Measurements from ENCODE around the gene MPPE1.

The MPPE1 gene

GRCh38 chr18:11865071-11865470 lies 43.0 kb downstream of the MPPE1 start:
- no peak overlapping the region for H3K14ac ChIP-seq (ENCODE audit: low read length)
- H3K18ac ChIP-seq (ENCODE audit: low read length): no peak overlapping the region
- H3K4me2 ChIP-seq (ENCODE audit: insufficient read depth, low read length, poor library complexity, severe bottlenecking): no peak overlapping the region
- H2BK12ac ChIP-seq (ENCODE audit: low read length): no peak overlapping the region
- WGBS, 2 donors (ENCODE audit: extremely low coverage in 2 of 2, insufficient read length in 2 of 2, insufficient replicate concordance in 1 of 2): no CpG with 5 or more reads among the region's 12 CpGs
- H3K4ac ChIP-seq (ENCODE audit: low read length): no peak overlapping the region
- H3K36me3 ChIP-seq (replicated peaks in 1 of 2; ENCODE audit: control insufficient read depth in 2 of 2, insufficient read depth in 2 of 2, low read length in 2 of 2): peaks cover 0 to 19% of the 10 kb centered on the region in 2 donors
- H3K4me3 ChIP-seq (ENCODE audit: low read length in 2 of 2): peak overlapping the region in 1 of 2 donors; percentile 57
- H3K9ac ChIP-seq (ENCODE audit: low read depth, low read length, poor library complexity): no peak overlapping the region
- no peak overlapping the region for H2AFZ ChIP-seq (ENCODE audit: low read length)
- H2BK5ac ChIP-seq (ENCODE audit: low read length): no peak overlapping the region
- H2BK15ac ChIP-seq (ENCODE audit: low read length): no peak overlapping the region
- no peak overlapping the region for H3K27ac ChIP-seq (replicated peaks; ENCODE audit: low read length)
- no peaks in the 10 kb centered on the region for H3K27me3 ChIP-seq (ENCODE audit: control insufficient read depth in 3 of 3, insufficient read depth in 3 of 3, low read depth in 1 of 3, low read length in 3 of 3)
- no peak overlapping the region for H2BK120ac ChIP-seq (ENCODE audit: low read depth, low read length)
- no peak overlapping the region for H2AK5ac ChIP-seq (ENCODE audit: low read depth, low read length)
- no peaks in the 10 kb centered on the region for H3K9me3 ChIP-seq (replicated peaks in 1 of 2; ENCODE audit: control insufficient read depth in 2 of 2, insufficient read depth in 1 of 2, low read depth in 1 of 2, low read length in 2 of 2)
- H3K4me1 ChIP-seq (ENCODE audit: control insufficient read depth in 2 of 2, insufficient read depth in 1 of 2, low read depth in 1 of 2, low read length in 2 of 2): no peaks in the 10 kb centered on the region
- no peak overlapping the region for H4K8ac ChIP-seq (ENCODE audit: low read depth, low read length)
- no peaks in the 10 kb centered on the region for H3K79me1 ChIP-seq (ENCODE audit: low read depth, low read length)
- no peak overlapping the region for H4K91ac ChIP-seq (ENCODE audit: low read depth, low read length, poor library complexity)
- no peak overlapping the region for H3K23ac ChIP-seq (ENCODE audit: low read depth, low read length, poor library complexity)
- DNase-seq (ENCODE audit: low spot score): no peak

DNA sequence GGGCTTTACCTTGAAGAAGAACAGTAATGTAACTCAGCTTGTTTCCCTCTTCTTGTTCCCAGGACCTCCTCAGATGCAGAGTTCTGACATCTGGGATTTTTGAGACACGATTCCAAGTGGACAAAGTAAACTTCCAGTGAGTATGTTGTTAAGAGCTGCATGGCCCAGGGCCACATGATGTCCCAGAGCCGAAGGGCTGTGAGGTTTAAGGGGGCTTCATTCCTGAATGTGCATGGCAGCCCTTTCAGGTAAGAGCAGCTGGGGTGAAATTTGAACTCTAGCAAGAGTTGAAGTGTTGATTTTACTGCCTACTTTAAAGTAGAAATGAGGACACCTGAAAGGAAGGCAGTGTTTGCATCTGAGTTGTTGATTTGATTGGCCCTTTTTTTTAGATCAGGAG lies 43.6 kb downstream of the MPPE1 start:
- no CpG with 5 or more reads among the region's 2 CpGs for WGBS, 2 donors (ENCODE audit: extremely low coverage in 2 of 2, insufficient read length in 2 of 2, insufficient replicate concordance in 1 of 2)
- H4K8ac ChIP-seq (ENCODE audit: low read depth, low read length): no peak overlapping the region
- no peak overlapping the region for H3K4me2 ChIP-seq (ENCODE audit: insufficient read depth, low read length, poor library complexity, severe bottlenecking)
- no peak overlapping the region for H3K14ac ChIP-seq (ENCODE audit: low read length)
- H2AK5ac ChIP-seq (ENCODE audit: low read depth, low read length): no peak overlapping the region
- no peak overlapping the region for H3K18ac ChIP-seq (ENCODE audit: low read length)
- H2BK15ac ChIP-seq (ENCODE audit: low read length): no peak overlapping the region
- H3K4me3 ChIP-seq (ENCODE audit: low read length in 2 of 2): no peak overlapping the region
- no peak overlapping the region for H2BK12ac ChIP-seq (ENCODE audit: low read length)
- no peak overlapping the region for H2BK120ac ChIP-seq (ENCODE audit: low read depth, low read length)
- DNase-seq (ENCODE audit: low spot score): no peak
- no peak overlapping the region for H4K91ac ChIP-seq (ENCODE audit: low read depth, low read length, poor library complexity)
- no peaks in the 10 kb centered on the region for H3K9me3 ChIP-seq (replicated peaks in 1 of 2; ENCODE audit: control insufficient read depth in 2 of 2, insufficient read depth in 1 of 2, low read depth in 1 of 2, low read length in 2 of 2)
- H3K79me1 ChIP-seq (ENCODE audit: low read depth, low read length): no peaks in the 10 kb centered on the region
- H3K36me3 ChIP-seq (replicated peaks in 1 of 2; ENCODE audit: control insufficient read depth in 2 of 2, insufficient read depth in 2 of 2, low read length in 2 of 2): peaks cover 0 to 14% of the 10 kb centered on the region in 2 donors
- no peak overlapping the region for H2BK5ac ChIP-seq (ENCODE audit: low read length)
- no peak overlapping the region for H3K23ac ChIP-seq (ENCODE audit: low read depth, low read length, poor library complexity)
- H3K4ac ChIP-seq (ENCODE audit: low read length): no peak overlapping the region
- no peak overlapping the region for H2AFZ ChIP-seq (ENCODE audit: low read length)
- no peak overlapping the region for H3K9ac ChIP-seq (ENCODE audit: low read depth, low read length, poor library complexity)
- H3K27ac ChIP-seq (replicated peaks; ENCODE audit: low read length): no peak overlapping the region
- no peaks in the 10 kb centered on the region for H3K27me3 ChIP-seq (ENCODE audit: control insufficient read depth in 3 of 3, insufficient read depth in 3 of 3, low read depth in 1 of 3, low read length in 3 of 3)
- H3K4me1 ChIP-seq (ENCODE audit: control insufficient read depth in 2 of 2, insufficient read depth in 1 of 2, low read depth in 1 of 2, low read length in 2 of 2): no peaks in the 10 kb centered on the region

- H3K79me1 ChIP-seq (ENCODE audit: low read depth, low read length): no peaks in the 10 kb centered on the region
- no peak overlapping the region for H2BK120ac ChIP-seq (ENCODE audit: low read depth, low read length)
- H3K36me3 ChIP-seq (replicated peaks in 1 of 2; ENCODE audit: control insufficient read depth in 2 of 2, insufficient read depth in 2 of 2, low read length in 2 of 2): peaks cover 0 to 5% of the 10 kb centered on the region in 2 donors
- H2BK12ac ChIP-seq (ENCODE audit: low read length): no peak overlapping the region
- no peak overlapping the region for H2AK5ac ChIP-seq (ENCODE audit: low read depth, low read length)
- peaks cover under 1 to 2% of the 10 kb centered on the region in 2 donors for H3K4me1 ChIP-seq (ENCODE audit: control insufficient read depth in 2 of 2, insufficient read depth in 1 of 2, low read depth in 1 of 2, low read length in 2 of 2)
- no peak overlapping the region for H3K14ac ChIP-seq (ENCODE audit: low read length)
- no peak overlapping the region for H3K4ac ChIP-seq (ENCODE audit: low read length)
- no peak overlapping the region for H3K4me3 ChIP-seq (ENCODE audit: low read length in 2 of 2)
- H3K18ac ChIP-seq (ENCODE audit: low read length): no peak overlapping the region
- no peak for DNase-seq (ENCODE audit: low spot score)
- H3K4me2 ChIP-seq (ENCODE audit: insufficient read depth, low read length, poor library complexity, severe bottlenecking): no peak overlapping the region
- no peak overlapping the region for H3K9ac ChIP-seq (ENCODE audit: low read depth, low read length, poor library complexity)
- no peak overlapping the region for H3K23ac ChIP-seq (ENCODE audit: low read depth, low read length, poor library complexity)
- H4K8ac ChIP-seq (ENCODE audit: low read depth, low read length): no peak overlapping the region
- H2BK5ac ChIP-seq (ENCODE audit: low read length): no peak overlapping the region
- no peak overlapping the region for H4K91ac ChIP-seq (ENCODE audit: low read depth, low read length, poor library complexity)
- H2BK15ac ChIP-seq (ENCODE audit: low read length): no peak overlapping the region
- H3K27ac ChIP-seq (replicated peaks; ENCODE audit: low read length): no peak overlapping the region
- no peak overlapping the region for H2AFZ ChIP-seq (ENCODE audit: low read length)
- H3K27me3 ChIP-seq (ENCODE audit: control insufficient read depth in 3 of 3, insufficient read depth in 3 of 3, low read depth in 1 of 3, low read length in 3 of 3): no peaks in the 10 kb centered on the region
- H3K9me3 ChIP-seq (replicated peaks in 1 of 2; ENCODE audit: control insufficient read depth in 2 of 2, insufficient read depth in 1 of 2, low read depth in 1 of 2, low read length in 2 of 2): no peaks in the 10 kb centered on the region
- WGBS, 2 donors (ENCODE audit: extremely low coverage in 2 of 2, insufficient read length in 2 of 2, insufficient replicate concordance in 1 of 2): no CpG with 5 or more reads among the region's 6 CpGs
Observed at GRCh38 chr18:11862468-11863137, 45.5 kb downstream of the MPPE1 start.

GRCh38 chr18:11861583-11862288 lies 46.4 kb downstream of the MPPE1 start:
- WGBS, 2 donors (ENCODE audit: extremely low coverage in 2 of 2, insufficient read length in 2 of 2, insufficient replicate concordance in 1 of 2): 100% methylated on average over 1 to 6 of the region's 20 CpGs
- H3K36me3 ChIP-seq (replicated peaks in 1 of 2; ENCODE audit: control insufficient read depth in 2 of 2, insufficient read depth in 2 of 2, low read length in 2 of 2): peaks cover 0 to 5% of the 10 kb centered on the region in 2 donors
- DNase-seq (ENCODE audit: low spot score): no peak

More at GRCh38 chr18:11861583-11862288, 46.4 kb downstream of the MPPE1 start:
- no peak overlapping the region for H2BK5ac ChIP-seq (ENCODE audit: low read length)
- H3K27ac ChIP-seq (replicated peaks; ENCODE audit: low read length): no peak overlapping the region
- H2BK15ac ChIP-seq (ENCODE audit: low read length): no peak overlapping the region
- no peak overlapping the region for H3K4me2 ChIP-seq (ENCODE audit: insufficient read depth, low read length, poor library complexity, severe bottlenecking)
- H3K9me3 ChIP-seq (replicated peaks in 1 of 2; ENCODE audit: control insufficient read depth in 2 of 2, insufficient read depth in 1 of 2, low read depth in 1 of 2, low read length in 2 of 2): no peaks in the 10 kb centered on the region
- no peak overlapping the region for H2BK120ac ChIP-seq (ENCODE audit: low read depth, low read length)
- no peak overlapping the region for H3K9ac ChIP-seq (ENCODE audit: low read depth, low read length, poor library complexity)
- H2AFZ ChIP-seq (ENCODE audit: low read length): no peak overlapping the region
- H2BK12ac ChIP-seq (ENCODE audit: low read length): no peak overlapping the region
- peaks cover 5 to 9% of the 10 kb centered on the region in 2 donors for H3K4me1 ChIP-seq (ENCODE audit: control insufficient read depth in 2 of 2, insufficient read depth in 1 of 2, low read depth in 1 of 2, low read length in 2 of 2)
- peak overlapping the region; percentile 86 for H4K8ac ChIP-seq (ENCODE audit: low read depth, low read length)
- H2AK5ac ChIP-seq (ENCODE audit: low read depth, low read length): peak overlapping the region; percentile 74
- no peaks in the 10 kb centered on the region for H3K27me3 ChIP-seq (ENCODE audit: control insufficient read depth in 3 of 3, insufficient read depth in 3 of 3, low read depth in 1 of 3, low read length in 3 of 3)
- no peaks in the 10 kb centered on the region for H3K79me1 ChIP-seq (ENCODE audit: low read depth, low read length)
- no peak overlapping the region for H3K4me3 ChIP-seq (ENCODE audit: low read length in 2 of 2)
- no peak overlapping the region for H4K91ac ChIP-seq (ENCODE audit: low read depth, low read length, poor library complexity)
- peak overlapping the region; percentile 66 for H3K23ac ChIP-seq (ENCODE audit: low read depth, low read length, poor library complexity)
- H3K4ac ChIP-seq (ENCODE audit: low read length): peak overlapping the region; percentile 54
- no peak overlapping the region for H3K14ac ChIP-seq (ENCODE audit: low read length)
- H3K18ac ChIP-seq (ENCODE audit: low read length): peak overlapping the region; percentile 32

Data from neuronal stem cell (in vitro differentiated cells).